GM23338 (cell line): ENCODE data around the gene SLC9C2. TPM values are rescaled to one million over a fixed set of nuclear protein-coding genes. Genes with fewer than 3 reads are reported as not detected.

Experiments used
- ATAC-seq: fragments of 200-7000 bp; cut with Tn5 transposase; 3 replicates; pipeline ENCODE4 v1.9.1; 2020
- DNase-seq: peaks from one replicate; pipeline ENCODE4 v3.0.0-alpha.2; 2015; ENCODE audit warnings: low spot score
- H2AFZ ChIP-seq: fragments of 200-600 bp; sonication (generic); 2 replicates; pipeline ENCODE4 v1.8.0; 2016; ENCODE audit warnings: antibody characterized with exemption, mild to moderate bottlenecking, moderate library complexity
- H3F3A ChIP-seq: fragments of 200-600 bp; sonication (generic); replicated peaks from 2 replicates; pipeline ENCODE4 v1.8.0; 2017; ENCODE audit warnings: antibody characterized with exemption, mixed run types, low read depth
- H3K27ac ChIP-seq: fragments of 200-600 bp; sonication (generic); 2 replicates; pipeline ENCODE4 v1.6.1; 2016; ENCODE audit warnings: low read depth
- H3K27me3 ChIP-seq: fragments of 200-600 bp; sonication (generic); 2 replicates; pipeline ENCODE4 v1.8.0; 2016; ENCODE audit warnings: mild to moderate bottlenecking, mixed run types, moderate library complexity; ENCODE audit not compliant: insufficient read depth
- H3K36me3 ChIP-seq: fragments of 200-600 bp; sonication (generic); 2 replicates; pipeline ENCODE4 v1.8.0; 2016; ENCODE audit warnings: mild to moderate bottlenecking; ENCODE audit not compliant: insufficient read depth
- H3K4me1 ChIP-seq: fragments of 200-600 bp; sonication (generic); 2 replicates; pipeline ENCODE4 v1.8.0; 2016; ENCODE audit warnings: mild to moderate bottlenecking, moderate library complexity; ENCODE audit not compliant: insufficient read depth
- H3K4me2 ChIP-seq: fragments of 200-600 bp; sonication (generic); 2 replicates; pipeline ENCODE4 v1.7.1; 2017; ENCODE audit warnings: mixed run types
- H3K4me3 ChIP-seq: fragments of 200-600 bp; sonication (generic); 2 replicates; pipeline ENCODE4 v1.6.1; 2016; ENCODE audit warnings: mixed run types
- H3K79me2 ChIP-seq: fragments of 200-600 bp; sonication (generic); replicated peaks from 2 replicates; pipeline ENCODE4 v1.8.0; 2017; ENCODE audit warnings: mild to moderate bottlenecking; ENCODE audit not compliant: insufficient read depth
- H3K9me2 ChIP-seq: fragments of 200-600 bp; sonication (generic); 2 replicates; pipeline ENCODE4 v1.8.0; 2017; ENCODE audit not compliant: insufficient read depth
- H4K20me1 ChIP-seq: fragments of 200-600 bp; sonication (generic); replicated peaks from 2 replicates; pipeline ENCODE4 v1.8.0; 2017; ENCODE audit warnings: mild to moderate bottlenecking; ENCODE audit not compliant: insufficient read depth
- H3K27ac Mint-ChIP-seq: 2 replicates; pipeline ENCODE4 v1.8.0; 2020; ENCODE audit warnings: inconsistent platforms, mild to moderate bottlenecking, moderate library complexity, mixed read lengths
- H3K27me3 Mint-ChIP-seq: 3 replicates; pipeline ENCODE4 v1.8.0; 2022; ENCODE audit warnings: low read depth, mild to moderate bottlenecking, moderate library complexity, mixed read lengths, inconsistent platforms; ENCODE audit not compliant: insufficient read depth, poor library complexity
- H3K36me3 Mint-ChIP-seq: 3 replicates; pipeline ENCODE4 v1.8.0; 2021; ENCODE audit warnings: low read depth, mild to moderate bottlenecking, inconsistent platforms, moderate library complexity, mixed read lengths
- H3K4me1 Mint-ChIP-seq: 3 replicates; pipeline ENCODE4 v1.8.0; 2020; ENCODE audit warnings: mild to moderate bottlenecking, inconsistent platforms, mixed read lengths
- H3K4me3 Mint-ChIP-seq: 3 replicates; pipeline ENCODE4 v1.8.0; 2021; ENCODE audit warnings: moderate library complexity, mild to moderate bottlenecking, inconsistent platforms, mixed read lengths
- H3K9me3 Mint-ChIP-seq: 3 replicates; pipeline ENCODE4 v1.8.0; 2020; ENCODE audit warnings: moderate library complexity, mild to moderate bottlenecking, inconsistent platforms, mixed read lengths
- CREB1 ChIP-seq: fragments of 250-450 bp; sonication (Bioruptor Pico); IDR thresholded peaks from 2 replicates; pipeline ENCODE4 v1.5.0; 2020; ENCODE audit warnings: low read depth, mild to moderate bottlenecking, moderate library complexity
- ETS1 ChIP-seq: IDR thresholded peaks from 2 replicates; pipeline ENCODE4 v1.6.1; 2016; ENCODE audit warnings: antibody characterized with exemption
- EZH2 ChIP-seq: fragments of 200-600 bp; sonication (generic); IDR thresholded peaks from one replicate; pipeline ENCODE4 v1.8.0; 2017; ENCODE audit warnings: antibody characterized with exemption, mild to moderate bottlenecking, low read depth; ENCODE audit not compliant: unreplicated experiment
- EZH2phosphoT487 ChIP-seq: fragments of 200-600 bp; sonication (generic); IDR thresholded peaks from one replicate; pipeline ENCODE4 v1.8.1; 2018; ENCODE audit warnings: antibody characterized with exemption; ENCODE audit not compliant: unreplicated experiment
- JUNB ChIP-seq: IDR thresholded peaks from one replicate; pipeline ENCODE4 v1.6.1; 2016; ENCODE audit warnings: antibody characterized with exemption; ENCODE audit not compliant: unreplicated experiment
- NANOG ChIP-seq: IDR thresholded peaks from 2 replicates; pipeline ENCODE4 v1.6.1; 2016; ENCODE audit warnings: antibody characterized with exemption, borderline replicate concordance
- POLR2AphosphoS5 ChIP-seq: IDR thresholded peaks from 2 replicates; pipeline ENCODE4 v1.6.1; 2016; ENCODE audit warnings: antibody characterized with exemption, low read depth
- REST ChIP-seq: IDR thresholded peaks from one replicate; pipeline ENCODE4 v1.6.1; 2018; ENCODE audit warnings: antibody characterized with exemption; ENCODE audit not compliant: unreplicated experiment
- STAT1 ChIP-seq: IDR thresholded peaks from one replicate; pipeline ENCODE4 v1.6.1; 2016; ENCODE audit warnings: antibody characterized with exemption; ENCODE audit not compliant: unreplicated experiment
- ZNF114 ChIP-seq: fragments of 250-450 bp; sonication (Bioruptor Pico); IDR thresholded peaks from 2 replicates; pipeline ENCODE4 v1.5.0; 2020; ENCODE audit warnings: mild to moderate bottlenecking, moderate library complexity
- ZNF331 ChIP-seq: fragments of 250-450 bp; sonication (Bioruptor Pico); IDR thresholded peaks from 2 replicates; pipeline ENCODE4 v1.5.0; 2020; ENCODE audit warnings: low read depth, mild to moderate bottlenecking, moderate library complexity
- polyA plus RNA-seq: library from polyadenylated mRNA; unstranded; fragments of >200 nt; fragmentation: Nextera tagmentation; extraction: Ambion mirVana; gene quantifications from 2 replicates; pipeline ENCODE4 v1.2.1, GENCODE V29; 2016
- total RNA-seq: library from RNA; depleted of rRNA; stranded (reverse); fragments of >200 nt; shearing (Covaris generic); gene quantifications from 2 replicates; pipeline ENCODE4 v1.2.3, GENCODE V29; 2014
- TF ChIP-seq, protein P1 (sequence below), 2 experiments: fragments of 200-600 bp in 1 of 2; sonication (generic) in 1 of 2; conservative IDR thresholded peaks; 2 replicates each; pipeline versions ENCODE4 v1.5.1 to v1.6.1; 2016 to 2017; ENCODE audit warnings: antibody characterized with exemption in 2 of 2, low read depth in 2 of 2, mild to moderate bottlenecking in 2 of 2, moderate library complexity in 1 of 2

Gene SLC9C2
- total and polyA plus RNA-seq, 2 experiments from 2014 or later: not detected

DNA sequence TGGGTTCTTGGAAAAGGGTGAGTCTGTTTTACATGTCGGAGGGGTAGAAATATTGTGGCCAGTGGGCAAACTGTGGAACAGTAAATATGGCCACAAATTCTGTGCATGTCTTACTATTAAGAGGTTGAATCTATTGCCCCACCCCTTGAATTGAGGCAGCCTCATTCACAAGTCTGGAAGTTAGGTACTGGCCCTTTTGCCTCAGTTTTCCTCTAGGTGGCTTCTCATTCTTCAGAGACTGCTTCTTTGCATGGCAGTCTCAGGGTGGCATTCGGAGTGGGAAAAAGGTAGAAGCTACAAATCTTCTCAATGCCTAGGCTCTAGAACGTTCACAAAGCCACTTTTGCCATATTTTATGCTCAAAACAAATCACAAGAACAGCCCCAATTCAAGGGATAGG lies 57.2 kb downstream of the SLC9C2 start:
- ATAC-seq (no peak), DNase-seq (peak; percentile 16)
- H3K4me1 ChIP-seq: peaks cover 7% of the 10 kb centered on the region; the same call in 1 of the 2 replicates
- peaks cover 3% of the 10 kb centered on the region; the same call in 1 of the 3 replicates for H3K4me1 Mint-ChIP-seq
- no peak overlapping the region for H3K4me3 ChIP-seq
- no peaks in the 10 kb centered on the region for H3F3A ChIP-seq
- H3K9me2 ChIP-seq: no peaks in the 10 kb centered on the region
- no peaks in the 10 kb centered on the region for H3K36me3 Mint-ChIP-seq
- H3K27ac Mint-ChIP-seq: no peak overlapping the region
- no peak overlapping the region for H3K27ac ChIP-seq
- H2AFZ ChIP-seq: 0 out of 2 replicates have a peak overlapping the region, but pooled peaks have one; percentile 14
- no peaks in the 10 kb centered on the region for H3K36me3 ChIP-seq
- H4K20me1 ChIP-seq: no peaks in the 10 kb centered on the region
- no peaks in the 10 kb centered on the region for H3K79me2 ChIP-seq
- no peak for TF ChIP-seq ZNF114 (CRISPR knock-in tag)
- no peak for TF ChIP-seq ETS1
- no peak for TF ChIP-seq CREB1
- TF ChIP-seq, protein P1, sequence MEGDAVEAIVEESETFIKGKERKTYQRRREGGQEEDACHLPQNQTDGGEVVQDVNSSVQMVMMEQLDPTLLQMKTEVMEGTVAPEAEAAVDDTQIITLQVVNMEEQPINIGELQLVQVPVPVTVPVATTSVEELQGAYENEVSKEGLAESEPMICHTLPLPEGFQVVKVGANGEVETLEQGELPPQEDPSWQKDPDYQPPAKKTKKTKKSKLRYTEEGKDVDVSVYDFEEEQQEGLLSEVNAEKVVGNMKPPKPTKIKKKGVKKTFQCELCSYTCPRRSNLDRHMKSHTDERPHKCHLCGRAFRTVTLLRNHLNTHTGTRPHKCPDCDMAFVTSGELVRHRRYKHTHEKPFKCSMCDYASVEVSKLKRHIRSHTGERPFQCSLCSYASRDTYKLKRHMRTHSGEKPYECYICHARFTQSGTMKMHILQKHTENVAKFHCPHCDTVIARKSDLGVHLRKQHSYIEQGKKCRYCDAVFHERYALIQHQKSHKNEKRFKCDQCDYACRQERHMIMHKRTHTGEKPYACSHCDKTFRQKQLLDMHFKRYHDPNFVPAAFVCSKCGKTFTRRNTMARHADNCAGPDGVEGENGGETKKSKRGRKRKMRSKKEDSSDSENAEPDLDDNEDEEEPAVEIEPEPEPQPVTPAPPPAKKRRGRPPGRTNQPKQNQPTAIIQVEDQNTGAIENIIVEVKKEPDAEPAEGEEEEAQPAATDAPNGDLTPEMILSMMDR (conservative IDR thresholded peaks at IDR 0.05; ENCODE audit: low read depth in 2 of 2): peak in 1 of 2 experiments; percentile 37; a peak in 2 of 4 replicates
- no peak for TF ChIP-seq REST
- H3K4me3 Mint-ChIP-seq: no peak overlapping the region
- H3K4me2 ChIP-seq: no peak overlapping the region
- H3K27me3 ChIP-seq: no peaks in the 10 kb centered on the region
- H3K9me3 Mint-ChIP-seq: peaks cover 5% of the 10 kb centered on the region; the same call in 2 of the 3 replicates
- no peaks in the 10 kb centered on the region for H3K27me3 Mint-ChIP-seq

- Histone ChIP-seq H3K4me2 (no peak overlapping the region), H2AFZ (0 out of 2 replicates have a peak overlapping the region, but pooled peaks have one; percentile 15), H3K79me2 (no peaks in the 10 kb centered on the region), H3K4me3 (no peak overlapping the region), H3K27me3 (no peaks in the 10 kb centered on the region), H3F3A (no peaks in the 10 kb centered on the region), H3K36me3 (no peaks in the 10 kb centered on the region), H4K20me1 (no peaks in the 10 kb centered on the region), H3K9me2 (peaks cover 2% of the 10 kb centered on the region; the same call in 1 of the 2 replicates), H3K4me1 (peaks cover 12% of the 10 kb centered on the region), H3K27ac (no peak overlapping the region)
- Mint-ChIP-seq H3K9me3 (peaks cover 3% of the 10 kb centered on the region; the same call in 2 of the 3 replicates), H3K27ac (no peak overlapping the region), H3K27me3 (no peaks in the 10 kb centered on the region), H3K4me1 (peaks cover 8% of the 10 kb centered on the region; the same call in 2 of the 3 replicates), H3K4me3 (no peak overlapping the region), H3K36me3 (no peaks in the 10 kb centered on the region)
- TF ChIP-seq NANOG (no peak), STAT1 (no peak), ZNF331 (CRISPR knock-in tag) (no peak), JUNB (no peak), POLR2AphosphoS5 (no peak), EZH2 (no peak), CREB1 (no peak), ETS1 (no peak), EZH2phosphoT487 (no peak)
- TF ChIP-seq, protein P1 (conservative IDR thresholded peaks at IDR 0.05; ENCODE audit: low read depth in 2 of 2): no peak
- no peak for ATAC-seq
- no peak for DNase-seq
Observed at GRCh38 chr1:173536223-173536622, 66.6 kb downstream of the SLC9C2 start.
